GM12878 (cell line): Measurements from ENCODE around the gene DBNL. TPM values are rescaled to one million over a fixed set of nuclear protein-coding genes. Genes with fewer than 3 reads are reported as not detected.

Experiments
- ATAC-seq: fragments of 200-7000 bp; cut with Tn5 transposase; 3 replicates; pipeline ENCODE4 v1.9.1; 2020; ENCODE audit warnings: mild to moderate bottlenecking, moderate library complexity
- BruUV-seq: library from RNA; stranded (reverse); fragments of 400-500 nt; replicated peaks from 2 replicates; lab custom pipeline; 2021; lab: Mats Ljungman, UMichigan
- CTCF ChIA-PET: fragments of 300-600 bp; sonication (Branson Sonifier 250); formaldehyde crosslinking; extraction: SDS; loops from one replicate; lab custom pipeline; 2021; ENCODE audit warnings: inconsistent platforms; lab: Yijun Ruan, JAX
- POLR2A ChIA-PET: fragments of 350-600 bp; formaldehyde crosslinking; extraction: SDS; loops from one replicate; lab custom pipeline; 2021; ENCODE audit warnings: inconsistent platforms; lab: Charles Lee
- RAD21 ChIA-PET: fragments of 300-600 bp; sonication (Branson Sonifier 250); formaldehyde crosslinking; loops from one replicate; lab custom pipeline; 2023; ENCODE audit warnings: antibody characterized with exemption; ENCODE audit not compliant: unreplicated experiment; lab: Charles Lee
- SMC1A ChIA-PET: fragments of 300-600 bp; sonication (Branson Sonifier 250); formaldehyde crosslinking; loops from one replicate; lab custom pipeline; 2023; ENCODE audit not compliant: unreplicated experiment, uncharacterized antibody; lab: Charles Lee
- DNase-seq: peaks from one replicate; pipeline ENCODE4 v3.0.0-alpha.2; 2011; ENCODE audit warnings: low read depth, low spot score
- FAIRE-seq: peaks from 3 replicates; lab custom pipeline; 2011; peaks lifted over from hg19 to GRCh38; lab: Jason Lieb, UNC
- H2AFZ ChIP-seq: 2 replicates; pipeline ENCODE4 v1.6.0; 2011; ENCODE audit warnings: low read depth, low read length, control low read depth; ENCODE audit not compliant: control insufficient read depth
- H3K27ac ChIP-seq: 2 replicates; pipeline ENCODE4 v1.5.1; 2011; ENCODE audit warnings: control low read depth; ENCODE audit not compliant: control insufficient read depth, insufficient read depth
- H3K27me3 ChIP-seq, 2 experiments: replicated peaks in 1 of 2; 2 replicates each; pipeline versions ENCODE4 v1.6.0 to v1.6.1; 2011; ENCODE audit warnings: low read length in 1 of 2; ENCODE audit not compliant: control insufficient read depth in 2 of 2, insufficient read depth in 2 of 2
- H3K36me3 ChIP-seq, 2 experiments: 2 replicates each; pipeline ENCODE4 v1.5.1; 2011; ENCODE audit warnings: low read length in 1 of 2; ENCODE audit not compliant: control insufficient read depth in 2 of 2, insufficient read depth in 2 of 2
- H3K4me1 ChIP-seq: 2 replicates; pipeline ENCODE4 v1.6.1; 2011; ENCODE audit warnings: mild to moderate bottlenecking, low read length, moderate library complexity, mixed read lengths; ENCODE audit not compliant: control insufficient read depth, insufficient read depth
- H3K4me2 ChIP-seq: 2 replicates; pipeline ENCODE4 v1.6.0; 2011; ENCODE audit warnings: control low read depth; ENCODE audit not compliant: control insufficient read depth, insufficient read depth
- H3K4me3 ChIP-seq: fragments of 200-600 bp; sonication (generic); 2 replicates; pipeline ENCODE4 v1.5.1; 2016
- H3K79me2 ChIP-seq: 2 replicates; pipeline ENCODE4 v1.6.0; 2011; ENCODE audit warnings: low read length; ENCODE audit not compliant: control insufficient read depth, insufficient read depth
- H3K9ac ChIP-seq: 2 replicates; pipeline ENCODE4 v1.8.0; 2011; ENCODE audit warnings: low read length, control low read depth, mixed read lengths; ENCODE audit not compliant: control insufficient read depth, insufficient read depth
- H3K9me3 ChIP-seq: replicated peaks from 3 replicates; pipeline ENCODE4 v1.5.1; 2011; ENCODE audit warnings: mild to moderate bottlenecking, low read length; ENCODE audit not compliant: control insufficient read depth, insufficient read depth
- H4K20me1 ChIP-seq: 2 replicates; pipeline ENCODE4 v1.6.0; 2011; ENCODE audit not compliant: control insufficient read depth, insufficient read depth
- BMI1 ChIP-seq: fragments of 450-650 bp; IDR thresholded peaks from 2 replicates; pipeline ENCODE4 v1.6.1; 2016; ENCODE audit warnings: mild to moderate bottlenecking, moderate library complexity, borderline replicate concordance
- CHD1 ChIP-seq: IDR thresholded peaks from 2 replicates; pipeline ENCODE4 v1.6.1; 2012; ENCODE audit warnings: low read depth, low read length, improper control_type of control experiment
- EGR1 ChIP-seq, 2 experiments: IDR thresholded peaks; 1 replicate in 1 of 2; 2 replicates in 1 of 2; pipeline ENCODE4 v1.6.1; 2011 to 2012; ENCODE audit warnings: low read depth in 2 of 2, low read length in 2 of 2, borderline replicate concordance in 1 of 2, mild to moderate bottlenecking in 1 of 2, moderate library complexity in 1 of 2
- EP300 ChIP-seq, 2 experiments: fragments of 150-350 bp in 1 of 2; IDR thresholded peaks; 2 replicates each; pipeline ENCODE4 v1.6.1; 2011 to 2012; ENCODE audit warnings: low read depth in 2 of 2, low read length in 2 of 2, borderline replicate concordance in 1 of 2, improper control_type of control experiment in 1 of 2, inconsistent platforms in 1 of 2; ENCODE audit not compliant: control insufficient read depth in 1 of 2
- HDAC2 ChIP-seq: fragments of 200-600 bp; sonication (generic); IDR thresholded peaks from 2 replicates; pipeline ENCODE4 v1.6.1; 2017
- LARP7 ChIP-seq: fragments of 450-650 bp; IDR thresholded peaks from 2 replicates; pipeline ENCODE4 v1.6.1; 2017; ENCODE audit warnings: mild to moderate bottlenecking
- NR2C1 ChIP-seq: fragments of 450-650 bp; IDR thresholded peaks from 2 replicates; pipeline ENCODE4 v1.6.1; 2017; ENCODE audit warnings: antibody characterized with exemption, mild to moderate bottlenecking, moderate library complexity
- POLR2A ChIP-seq: IDR thresholded peaks from 2 replicates; pipeline ENCODE4 v1.6.1; 2011; ENCODE audit warnings: low read depth, mild to moderate bottlenecking, low read length
- RFX5 ChIP-seq: IDR thresholded peaks from 2 replicates; pipeline ENCODE4 v1.6.1; 2011; ENCODE audit warnings: low read depth, low read length, improper control_type of control experiment
- STAT1 ChIP-seq: fragments of 450-650 bp; conservative IDR thresholded peaks from 2 replicates; pipeline ENCODE4 v1.6.1; 2014; ENCODE audit warnings: antibody characterized with exemption, mild to moderate bottlenecking
- ZBTB11 ChIP-seq: fragments of 450-650 bp; formaldehyde crosslinking; IDR thresholded peaks from 2 replicates; pipeline ENCODE4 v1.5.0; 2022; ENCODE audit warnings: mild to moderate bottlenecking, missing genetic modification characterization
- WGBS: methylation state at CpG from one replicate; pipeline ENCODE4 v1.1.6; 2016; ENCODE audit warnings: low lambda C conversion rate; ENCODE audit not compliant: insufficient replicate concordance, insufficient coverage; ENCODE audit errors: missing lambda C conversion rate; 5-methylcytosine and 5-hydroxymethylcytosine counted together
- in situ Hi-C: fragments of 300-500 bp; cut with MboI; formaldehyde crosslinking; loops from 9 replicates; pipeline ENCODE4 v1.14.3; 2018; ENCODE audit warnings: mixed read lengths
- intact Hi-C: fragments of 100-400 bp; cut with micrococcal nuclease; formaldehyde crosslinking; loops from one replicate; pipeline ENCODE4 v1.14.2; 2022; ENCODE audit not compliant: unreplicated experiment
- polyA plus RNA-seq, 11 experiments: library from polyadenylated mRNA; depleted of rRNA in 4 of 11; unstranded in 6 of 11; stranded (reverse) in 5 of 11; fragments of >200 nt; fragmentation: Nextera tagmentation in 4 of 11; fragmentation: Illumina TruSeq in 1 of 11; extraction: Ambion mirVana in 4 of 11; extraction: Trizol in 1 of 11; gene quantifications; 1 replicate in 1 of 11; 2 replicates in 10 of 11; pipeline versions ENCODE4 v1.2.1 to v1.2.3, GENCODE V29; 2011 to 2016; ENCODE audit warnings: inconsistent platforms in 2 of 11, missing spikeins in 2 of 11, low read depth in 1 of 11
- total RNA-seq, 4 experiments: library from RNA; depleted of rRNA in 3 of 4; stranded (reverse); fragments of >200 nt in 3 of 4; fragmentation: Illumina TruSeq in 1 of 4; extraction: Trizol in 1 of 4; gene quantifications; 2 replicates each; pipeline versions ENCODE4 v1.2.1 to v1.2.3, GENCODE V29; 2013 to 2021

DBNL gene
- total and polyA plus RNA-seq, 10 of the 15 experiments (the other 5 are each of a cell fraction or from before 2014, with no cell fraction given) = 4.1 to 179 (median 84.3) TPM

- Histone ChIP-seq H3K27me3 (no peaks in the 10 kb centered on the region), H3K79me2 (peaks cover 22% of the 10 kb centered on the region), H3K9me3 (no peaks in the 10 kb centered on the region), H2AFZ (no peak overlapping the region), H3K27ac (no peak overlapping the region), H3K4me1 (peaks cover 18% of the 10 kb centered on the region), H3K4me2 (peak overlapping the region; percentile 25), H3K9ac (no peak overlapping the region), H4K20me1 (no peaks in the 10 kb centered on the region), H3K4me3 (peak overlapping the region; percentile 99; the same call in 1 of the 2 replicates), H3K36me3 (peaks cover 13 to 28% of the 10 kb centered on the region in 2 experiments)
- FAIRE-seq (no peak), ATAC-seq (no peak), DNase-seq (no peak)
- 62% methylated on average over 11 of the region's 11 CpGs for WGBS
- TF ChIP-seq EGR1 (IDR thresholded peaks at IDR 0.05; ENCODE audit: borderline replicate concordance in 1 of 2, low read depth in 2 of 2, low read length in 2 of 2) (peak in 1 of 2 experiments; percentile 48; a peak in 1 of 3 replicates), CHD1 (no peak), POLR2A (peak; percentile 30; the same call in 1 of the 2 replicates)
- CTCF ChIA-PET = interaction anchor here (1.0 kb wide), 1 partner anchor 117 kb away, joined by 3 read pairs; no protein-coding TSS in a partner anchor
- in situ Hi-C loops (no loop called here), intact Hi-C loops (loop anchor here (2.0 kb wide), 1 partner anchor 117 kb away; no protein-coding TSS in a partner anchor)
- RAD21 ChIA-PET = interaction anchor here (1.5 kb wide), 1 partner anchor 18 kb away, joined by 3 read pairs; no protein-coding TSS in a partner anchor
- POLR2A ChIA-PET = interaction anchor here (0.5 to 0.6 kb wide), 2 partner anchors 38 to 59 kb away, joined by 3 to 5 read pairs; no protein-coding TSS in a partner anchor
- SMC1A ChIA-PET = no interaction called here
- no TSS peak for BruUV-seq
Measured at GRCh38 chr7:44079331-44080021, 35.0 kb downstream of the DBNL start.

GRCh38 chr7:44080118-44080517 lies 35.6 kb downstream of the DBNL start:
- peak overlapping the region; percentile 99; the same call in 1 of the 2 replicates for H3K4me3 ChIP-seq
- DNase-seq = no peak
- no peak for TF ChIP-seq RFX5
- TF ChIP-seq EP300 (IDR thresholded peaks at IDR 0.05; ENCODE audit: borderline replicate concordance in 1 of 2, control insufficient read depth in 1 of 2, low read depth in 2 of 2, low read length in 2 of 2) = no peak
- TF ChIP-seq ZBTB11 (CRISPR knock-in tag) = no peak
- TF ChIP-seq STAT1 = no peak
- TF ChIP-seq HDAC2 = no peak
- no peak for TF ChIP-seq BMI1
- TF ChIP-seq NR2C1 = no peak
- no peak for TF ChIP-seq LARP7

More at GRCh38 chr7:44080118-44080517, 35.6 kb downstream of the DBNL start:
- ChIA-PET RAD21 (interaction anchor here (1.8 to 1.9 kb wide), 2 partner anchors 60 to 121 kb away, joined by 6 to 10 read pairs; partner anchors contain the start of gene YKT6), CTCF (interaction anchor here (1.0 to 1.6 kb wide), 2 partner anchors 116 to 117 kb away, joined by 3 to 6 read pairs; no protein-coding TSS in a partner anchor), SMC1A (interaction anchor here (1.7 kb wide), 1 partner anchor 43 kb away, joined by 10 read pairs; the partner anchor contains the start of gene POLD2), POLR2A (interaction anchor here (1.9 kb wide), 2 partner anchors 35 to 121 kb away, joined by 7 to 16 read pairs; partner anchors contain the start of genes DBNL and YKT6)
- no TSS peak for BruUV-seq
- H3K36me3 ChIP-seq = peaks cover 13 to 28% of the 10 kb centered on the region in 2 experiments
- in situ Hi-C loops = no loop called here
- H3K4me2 ChIP-seq = peak overlapping the region; percentile 25
- H3K9ac ChIP-seq = 0 out of 2 replicates have a peak overlapping the region, but pooled peaks have one; percentile 93
- no peaks in the 10 kb centered on the region for H3K27me3 ChIP-seq
- H3K4me1 ChIP-seq = peaks cover 18% of the 10 kb centered on the region
- intact Hi-C loops = loop anchor here (2.0 kb wide), 1 partner anchor 117 kb away; no protein-coding TSS in a partner anchor
- peaks cover 22% of the 10 kb centered on the region for H3K79me2 ChIP-seq
- H3K27ac ChIP-seq = peak overlapping the region; percentile 93; the same call in 1 of the 2 replicates
- H4K20me1 ChIP-seq = no peaks in the 10 kb centered on the region
- no peak for FAIRE-seq
- H3K9me3 ChIP-seq = no peaks in the 10 kb centered on the region
- ATAC-seq = no peak
- H2AFZ ChIP-seq = no peak overlapping the region
- 100% methylated on average over 5 of the region's 5 CpGs for WGBS
